NCI-H2081 treated with DMSO at 0.1 percent for 48 hours (cell line): ENCODE measurements around the gene AAMP.
A peak's percentile ranks its signal among the peaks of the same experiment; 100 is the strongest.
"Not testable (repeated sequence)": the region's sequence is repeated elsewhere in the genome, so short reads cannot be mapped to it uniquely, and the experiment has no call there.

Experiments used
- DNase-seq: peaks from one replicate; lab custom pipeline; 2025; lab: John Stamatoyannopoulos, UW

Gene AAMP

DNA sequence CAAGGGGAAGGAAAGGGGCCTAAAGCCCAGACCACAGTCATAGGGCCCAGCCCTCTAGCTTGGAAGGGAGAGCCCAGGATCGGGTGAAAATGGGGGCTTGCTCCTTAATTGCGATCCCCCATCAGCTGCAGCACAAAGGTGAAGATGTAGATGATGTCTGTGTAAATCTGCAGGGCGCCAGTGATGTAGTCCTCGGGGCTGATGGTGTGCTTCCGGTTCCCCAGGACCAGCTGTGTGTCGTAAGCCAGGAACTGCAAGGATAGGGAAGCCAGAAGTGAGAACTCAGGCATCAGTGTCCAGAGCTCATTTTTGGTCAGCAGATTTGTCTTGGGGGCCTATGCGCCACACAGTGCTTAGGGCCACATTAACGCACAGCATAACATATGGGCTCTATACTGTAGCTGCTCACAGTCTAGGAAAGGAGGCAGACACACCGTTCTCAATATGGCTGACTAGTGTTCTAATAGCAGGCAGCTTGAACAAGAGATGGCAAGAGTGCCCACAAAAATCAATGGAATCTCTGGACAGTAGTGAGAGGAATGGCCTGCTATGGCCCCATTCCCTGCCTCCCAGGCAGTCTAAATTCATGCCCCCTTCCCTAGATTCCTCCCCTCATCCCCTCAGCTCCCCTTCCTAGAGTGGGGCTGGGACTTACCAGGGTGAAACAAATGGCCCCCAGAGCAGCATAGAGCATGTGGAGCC, 5.6 kb upstream of the AAMP start:
- no peak for DNase-seq

DNA sequence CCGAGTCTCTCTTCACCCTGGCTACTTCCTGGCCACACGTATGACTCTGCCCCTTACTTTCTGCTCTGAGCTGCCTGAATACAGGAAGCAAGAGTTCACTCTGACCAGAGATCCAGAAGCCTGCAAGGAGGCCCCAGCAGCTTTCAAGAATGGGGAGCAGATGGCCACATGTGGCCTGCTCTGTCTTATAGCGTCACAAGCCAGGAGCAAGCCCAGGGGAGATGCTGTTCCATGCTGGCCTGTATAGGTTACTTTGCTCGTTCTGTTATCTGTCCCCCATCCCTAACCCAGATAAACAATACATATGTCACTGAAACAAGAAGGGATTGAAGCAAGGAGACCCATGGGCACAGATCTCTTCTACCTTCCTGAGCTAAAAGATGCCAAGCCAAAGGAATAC, 4.6 kb upstream of the AAMP start:
- DNase-seq: no peak

- no peak for DNase-seq
Observed at GRCh38 chr2:218273908-218274249, 3.9 kb upstream of the AAMP start.

DNA sequence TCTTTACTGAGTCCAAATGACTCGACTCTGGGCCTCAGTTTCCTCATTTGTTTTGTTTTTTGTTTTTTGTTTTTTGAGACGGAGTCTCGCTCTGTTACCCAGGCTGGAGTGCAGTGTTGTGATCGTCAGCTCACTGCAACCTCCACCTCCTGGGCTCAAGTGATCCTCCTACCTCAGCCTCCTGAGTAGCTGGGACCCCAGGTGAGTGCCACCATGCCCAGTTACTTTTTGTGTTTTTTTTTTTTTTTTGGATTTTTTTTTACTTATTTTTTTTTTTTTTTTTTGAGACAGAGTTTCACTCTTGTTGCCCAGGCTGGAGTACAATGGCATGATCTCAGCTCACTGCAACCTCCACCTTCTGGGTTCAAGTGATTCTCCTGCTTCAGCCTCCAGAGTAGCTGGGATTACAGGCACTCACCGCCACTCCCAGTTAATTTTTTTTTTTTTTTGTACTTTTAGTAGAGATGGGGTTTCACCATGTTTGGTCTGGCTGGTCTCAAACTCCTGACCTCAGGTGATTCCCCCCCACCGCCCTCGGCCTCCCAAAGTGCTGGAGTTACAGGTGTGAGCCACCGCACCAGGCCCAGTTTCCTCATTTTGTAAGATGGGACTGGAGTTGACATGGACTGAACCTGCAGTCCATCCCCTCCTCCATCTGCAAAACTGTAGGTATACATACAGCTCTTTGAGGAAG, 3.4 kb upstream of the AAMP start:
- DNase-seq: not testable (repeated sequence)

DNA sequence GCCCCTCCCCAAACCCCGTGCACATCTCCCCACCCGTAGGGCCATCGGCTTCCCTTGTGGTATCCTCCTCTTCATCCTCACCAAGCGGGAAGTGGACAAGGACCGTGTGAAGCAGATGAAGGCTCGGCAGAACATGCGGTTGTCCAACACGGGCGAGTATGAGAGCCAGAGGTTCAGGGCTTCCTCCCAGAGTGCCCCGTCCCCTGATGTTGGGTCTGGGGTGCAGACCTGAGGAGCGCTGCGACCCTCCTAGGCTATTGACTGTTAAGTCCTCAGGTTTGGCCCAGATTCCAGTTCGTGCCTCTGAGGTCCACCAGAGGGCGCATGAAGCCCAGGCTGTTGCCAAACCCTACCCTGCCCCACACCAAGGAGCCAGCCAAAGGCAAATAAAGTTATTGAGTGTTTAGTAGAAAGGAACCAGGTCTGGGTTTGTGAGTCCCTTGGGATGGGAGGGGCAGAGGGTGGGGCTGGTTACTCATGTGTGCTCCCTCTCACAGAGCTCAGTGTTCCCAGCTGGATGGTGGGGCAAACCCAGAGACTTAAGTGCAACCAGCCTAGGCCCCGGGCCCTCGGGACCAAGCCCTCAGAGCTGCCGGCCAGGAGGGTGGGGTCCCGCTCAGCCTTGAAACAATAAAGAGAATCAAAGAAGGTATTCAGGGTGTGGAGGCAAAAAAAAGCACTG, 2.7 kb upstream of the AAMP start:
- peak; percentile 9 for DNase-seq

GRCh38 chr2:218271865-218272530, 2.1 kb upstream of the AAMP start:
- no peak for DNase-seq

DNA sequence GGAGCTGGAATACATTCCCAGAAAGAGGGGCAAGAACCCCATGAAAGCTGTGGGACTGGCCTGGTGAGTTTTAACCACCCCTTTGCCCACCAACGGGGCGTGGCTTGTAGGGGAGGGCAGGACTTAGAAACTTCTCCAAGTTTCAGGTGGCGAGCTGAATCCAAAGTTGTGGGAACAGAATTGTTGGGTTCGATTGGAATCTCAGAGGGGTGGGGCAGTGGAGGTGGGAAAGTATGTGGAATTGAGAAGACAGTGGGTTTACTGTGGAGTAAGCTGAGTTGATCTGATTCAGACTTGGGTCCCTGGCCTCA, 1.5 kb upstream of the AAMP start:
- DNase-seq: no peak

DNA sequence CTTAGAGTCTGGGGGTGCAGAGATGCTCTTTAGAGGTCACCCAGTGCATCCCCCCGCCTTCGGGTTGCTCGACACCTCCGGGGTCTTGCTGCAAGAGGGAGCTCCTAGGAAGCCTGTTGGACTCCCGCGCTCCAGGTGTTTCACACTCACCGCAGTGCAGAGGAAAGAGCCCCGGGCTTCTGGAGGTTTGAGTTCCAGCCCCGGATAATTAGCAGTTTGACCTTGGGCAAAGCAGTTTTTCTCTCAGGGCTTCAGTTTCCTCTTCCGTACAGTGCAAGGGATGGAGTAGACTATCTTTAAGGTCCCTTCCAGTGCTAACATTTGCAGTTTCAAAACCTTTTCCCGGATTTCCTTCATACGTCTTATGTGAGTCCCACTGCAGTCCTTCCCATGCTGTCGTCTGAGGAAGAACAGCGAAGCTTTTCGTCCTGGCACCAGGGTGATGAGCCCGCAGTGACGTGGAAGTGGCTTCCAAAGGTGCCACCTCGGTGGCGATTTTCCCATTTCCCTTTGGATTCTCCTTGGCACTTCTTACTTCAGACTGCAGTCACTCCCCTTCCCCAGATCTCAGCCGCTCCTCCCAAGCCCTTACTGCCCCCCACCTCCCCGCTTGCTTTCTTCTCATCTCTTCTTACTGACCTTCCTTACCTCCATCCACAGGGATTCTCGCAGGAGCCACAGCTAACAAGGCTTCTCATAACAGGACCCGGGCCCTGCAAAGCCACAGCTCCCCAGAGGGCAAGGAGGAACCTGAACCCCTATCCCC, 967 bp upstream of the AAMP start:
- DNase-seq: no peak

DNA sequence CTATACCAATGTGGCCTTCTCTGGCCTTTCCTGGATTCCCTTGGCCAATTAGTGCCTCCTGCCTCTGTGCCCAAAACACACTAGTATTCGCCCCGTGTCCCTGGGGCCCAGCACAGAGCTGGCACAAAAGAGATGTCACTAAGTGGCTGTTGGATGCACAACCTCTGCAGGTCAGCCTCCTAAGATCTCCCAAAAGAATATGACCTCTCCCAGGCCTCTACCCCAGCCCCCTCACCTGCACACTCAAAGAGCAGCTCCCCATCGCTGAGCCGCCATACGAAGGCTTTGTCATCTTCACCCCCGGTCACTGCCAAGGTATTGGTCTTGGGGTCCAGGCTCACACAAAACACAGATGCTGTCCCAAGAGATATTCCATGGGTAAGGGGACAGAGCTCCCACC, 2.7 kb downstream of the AAMP start:
- DNase-seq: no peak

DNA sequence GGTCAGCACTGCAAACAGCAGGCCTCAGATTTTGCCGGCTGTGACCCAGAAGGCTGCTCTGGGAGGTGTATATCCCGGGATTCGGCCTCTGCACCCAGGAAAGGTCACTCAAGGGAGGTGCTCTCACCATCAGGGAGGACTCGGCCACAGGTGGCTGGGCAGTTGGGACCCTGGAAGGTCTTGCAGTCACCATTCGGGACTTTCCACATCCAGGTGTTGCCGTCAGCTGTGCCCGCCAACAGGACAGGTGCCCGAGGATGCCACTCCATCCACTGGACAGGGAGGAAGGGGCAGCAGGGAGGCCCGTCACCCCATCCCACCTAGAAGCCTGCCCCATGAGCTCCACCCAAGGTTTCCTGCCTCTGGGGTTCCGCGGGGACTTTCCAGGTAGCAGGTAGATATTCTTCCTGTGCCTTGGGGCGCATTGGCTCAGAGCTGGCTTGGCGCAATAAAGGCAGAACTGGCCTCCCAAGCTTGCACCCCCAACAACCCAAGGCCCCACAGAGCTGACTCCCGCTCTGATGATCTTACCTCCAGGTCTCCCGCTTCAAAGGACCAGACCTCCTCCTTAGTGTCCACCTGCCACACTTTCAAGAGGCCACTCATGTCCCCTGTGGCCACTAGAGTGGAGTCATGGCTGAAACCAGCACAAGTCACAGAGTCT, 3.5 kb downstream of the AAMP start:
- no peak for DNase-seq

- no peak for DNase-seq
Observed at GRCh38 chr2:218265626-218266025, 4.3 kb downstream of the AAMP start.

DNA sequence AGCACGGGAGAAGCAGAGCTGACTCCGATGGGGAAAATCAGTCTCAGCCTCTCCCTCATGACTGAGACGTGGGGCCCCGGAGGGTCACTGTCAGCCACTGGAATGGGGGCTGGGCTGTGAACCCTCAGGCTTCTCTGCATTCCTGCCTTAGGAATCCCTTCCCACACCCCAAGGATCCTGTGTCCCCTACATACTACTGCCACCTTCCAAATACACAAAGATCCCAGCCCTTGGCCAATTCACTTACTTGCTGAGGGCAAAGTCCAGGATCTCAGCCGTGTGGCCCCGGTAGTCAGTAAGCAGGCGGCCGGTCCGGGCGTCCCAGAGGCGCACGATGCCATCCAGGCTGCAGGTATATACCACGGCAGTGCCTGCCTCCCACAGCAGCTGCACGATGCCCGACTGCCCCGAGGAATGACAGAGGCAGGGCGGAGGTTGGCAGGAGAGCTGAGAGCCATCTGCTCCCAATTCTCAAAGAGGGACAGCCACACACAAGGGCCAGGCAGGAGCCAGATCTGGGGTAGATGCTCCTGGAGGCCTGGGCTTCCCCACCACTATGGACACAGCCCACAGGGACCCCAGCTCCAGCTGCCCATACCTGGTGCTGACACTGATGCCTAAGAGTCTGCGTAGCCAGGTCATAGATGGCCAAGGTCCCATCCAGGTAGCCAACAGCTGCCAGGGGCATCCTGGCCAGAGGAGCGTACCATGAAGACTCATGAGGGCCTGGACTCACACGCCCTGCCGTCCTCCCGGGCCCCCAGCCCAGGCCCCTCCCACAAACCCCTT, 5.0 kb downstream of the AAMP start:
- DNase-seq: no peak

DNA sequence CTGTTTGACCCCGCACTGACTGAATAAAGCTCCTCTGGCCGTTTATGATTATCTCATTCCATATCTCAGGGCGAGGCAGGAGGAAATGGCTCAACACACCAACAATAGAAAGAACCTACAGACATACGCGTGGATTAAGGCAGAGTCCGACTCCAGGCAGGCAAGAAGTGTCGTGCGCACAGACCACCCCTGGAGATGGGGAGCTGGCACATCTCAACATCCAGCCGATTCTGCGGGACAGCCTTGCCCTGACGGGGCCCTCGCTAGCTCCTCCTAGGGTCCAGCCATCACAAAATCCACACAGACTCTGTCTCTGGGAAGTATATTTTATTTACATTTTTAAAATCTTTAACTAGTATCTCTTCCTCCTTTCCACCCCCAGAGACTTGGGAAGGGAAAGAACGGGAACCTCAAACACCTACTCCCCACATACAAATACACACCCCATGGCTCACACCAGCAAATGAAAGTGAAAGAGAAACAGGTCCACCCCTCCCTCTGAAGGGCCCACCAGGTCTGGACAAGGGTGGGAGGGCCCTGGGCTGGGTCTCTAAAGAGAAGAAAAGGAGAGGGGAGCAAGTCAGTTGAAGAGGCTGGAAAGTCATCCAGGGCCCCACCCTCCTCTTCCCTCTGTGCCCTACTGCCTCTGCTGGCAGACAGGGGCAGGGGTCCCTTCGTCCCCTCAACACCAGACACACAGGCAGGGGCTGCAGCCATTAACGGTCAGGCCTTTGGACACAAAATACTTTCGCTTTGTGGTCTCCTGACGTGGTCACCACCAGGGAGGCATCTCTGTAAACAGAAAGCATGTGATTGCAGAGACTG, 5.9 kb downstream of the AAMP start:
- DNase-seq: no peak

- DNase-seq: no peak
Observed at GRCh38 chr2:218262631-218263586, 7.0 kb downstream of the AAMP start.

DNA sequence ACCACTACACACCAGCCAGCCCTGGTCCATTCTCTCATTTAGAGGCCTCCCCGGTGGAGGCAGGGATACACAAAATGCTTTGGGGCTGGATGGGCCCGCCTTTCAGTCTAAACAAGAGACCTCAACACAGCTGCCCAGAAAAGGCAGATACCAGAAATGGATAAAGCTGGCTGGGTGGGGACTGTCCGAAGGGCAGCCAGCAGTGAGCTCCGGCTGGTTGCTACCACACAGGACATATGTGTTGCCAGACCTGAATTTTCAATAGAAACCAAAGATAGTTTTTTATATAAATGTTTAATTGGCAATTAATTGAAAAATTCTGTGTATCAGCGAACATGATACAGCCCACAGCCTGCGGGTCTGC, 7.7 kb downstream of the AAMP start:
- DNase-seq: no peak

DNA sequence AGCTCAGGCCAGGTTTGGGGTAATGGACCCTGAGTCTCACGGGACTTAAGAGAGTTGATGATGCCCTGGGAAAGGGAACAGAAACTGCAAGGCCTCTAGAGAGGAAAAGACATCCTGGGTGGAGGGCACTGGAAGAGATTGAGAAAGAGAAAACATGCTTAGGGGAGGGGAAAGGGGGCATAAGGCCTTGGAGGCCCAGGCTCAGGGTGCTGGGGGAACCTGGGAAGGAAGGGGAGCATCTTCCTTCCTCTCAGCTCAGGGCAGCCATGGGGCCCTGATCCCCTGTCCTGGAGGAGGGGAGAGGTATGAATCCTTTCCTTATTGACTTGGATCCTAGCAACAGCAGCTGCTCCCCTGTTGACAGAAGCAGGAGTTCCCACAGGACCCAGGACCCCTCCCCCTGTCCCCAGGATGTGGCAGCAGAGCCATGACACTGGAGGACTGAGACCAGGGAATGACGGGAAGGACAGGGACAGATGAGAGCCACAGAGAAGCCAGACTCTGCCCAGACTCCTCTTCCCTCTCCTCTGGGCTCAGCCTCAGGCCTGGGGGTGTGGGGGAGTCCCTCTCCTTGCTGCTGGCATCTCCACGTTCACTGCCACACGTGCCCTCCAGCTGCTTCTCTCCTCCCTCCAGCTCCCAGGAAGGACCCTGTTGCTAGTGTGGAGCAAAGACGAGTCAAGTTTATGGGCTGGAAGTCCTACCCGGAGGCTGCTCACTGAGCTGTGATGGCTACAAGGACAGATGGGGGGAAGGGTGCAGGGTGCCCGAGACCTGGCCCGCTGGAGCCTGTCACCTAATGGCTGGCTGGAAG, 8.3 kb downstream of the AAMP start:
- DNase-seq: no peak

GRCh38 chr2:218260742-218261422, 9.1 kb downstream of the AAMP start, which contains the start of gene GPBAR1:
GPBAR1 (plus strand) TSS chr2:218261015; CDS start chr2:218262725, 1,710 bp downstream.
- DNase-seq: no peak
